GM12878 (cell line): ENCODE results near the gene ARCN1. TPM values are rescaled to one million over a fixed set of nuclear protein-coding genes. Genes with fewer than 3 reads are reported as not detected.

Experiments used
- ATAC-seq: fragments of 200-7000 bp; cut with Tn5 transposase; 3 replicates; pipeline ENCODE4 v1.9.1; 2020; ENCODE audit warnings: mild to moderate bottlenecking, moderate library complexity
- BruUV-seq: library from RNA; stranded (reverse); fragments of 400-500 nt; replicated peaks from 2 replicates; lab custom pipeline; 2021; lab: Mats Ljungman, UMichigan
- CTCF ChIA-PET: fragments of 300-600 bp; sonication (Branson Sonifier 250); formaldehyde crosslinking; extraction: SDS; loops from one replicate; lab custom pipeline; 2021; ENCODE audit warnings: inconsistent platforms; lab: Yijun Ruan, JAX
- POLR2A ChIA-PET: fragments of 350-600 bp; formaldehyde crosslinking; extraction: SDS; loops from one replicate; lab custom pipeline; 2021; ENCODE audit warnings: inconsistent platforms; lab: Charles Lee
- RAD21 ChIA-PET: fragments of 300-600 bp; sonication (Branson Sonifier 250); formaldehyde crosslinking; loops from one replicate; lab custom pipeline; 2023; ENCODE audit warnings: antibody characterized with exemption; ENCODE audit not compliant: unreplicated experiment; lab: Charles Lee
- SMC1A ChIA-PET: fragments of 300-600 bp; sonication (Branson Sonifier 250); formaldehyde crosslinking; loops from one replicate; lab custom pipeline; 2023; ENCODE audit not compliant: unreplicated experiment, uncharacterized antibody; lab: Charles Lee
- DNase-seq: peaks from one replicate; pipeline ENCODE4 v3.0.0-alpha.2; 2011; ENCODE audit warnings: low read depth, low spot score
- FAIRE-seq: peaks from 3 replicates; lab custom pipeline; 2011; peaks lifted over from hg19 to GRCh38; lab: Jason Lieb, UNC
- H2AFZ ChIP-seq: 2 replicates; pipeline ENCODE4 v1.6.0; 2011; ENCODE audit warnings: low read depth, low read length, control low read depth; ENCODE audit not compliant: control insufficient read depth
- H3K27ac ChIP-seq: 2 replicates; pipeline ENCODE4 v1.5.1; 2011; ENCODE audit warnings: control low read depth; ENCODE audit not compliant: control insufficient read depth, insufficient read depth
- H3K27me3 ChIP-seq, 2 experiments: replicated peaks in 1 of 2; 2 replicates each; pipeline versions ENCODE4 v1.6.0 to v1.6.1; 2011; ENCODE audit warnings: low read length in 1 of 2; ENCODE audit not compliant: control insufficient read depth in 2 of 2, insufficient read depth in 2 of 2
- H3K36me3 ChIP-seq, 2 experiments: 2 replicates each; pipeline ENCODE4 v1.5.1; 2011; ENCODE audit warnings: low read length in 1 of 2; ENCODE audit not compliant: control insufficient read depth in 2 of 2, insufficient read depth in 2 of 2
- H3K4me1 ChIP-seq: 2 replicates; pipeline ENCODE4 v1.6.1; 2011; ENCODE audit warnings: mild to moderate bottlenecking, low read length, moderate library complexity, mixed read lengths; ENCODE audit not compliant: control insufficient read depth, insufficient read depth
- H3K4me2 ChIP-seq: 2 replicates; pipeline ENCODE4 v1.6.0; 2011; ENCODE audit warnings: control low read depth; ENCODE audit not compliant: control insufficient read depth, insufficient read depth
- H3K4me3 ChIP-seq: fragments of 200-600 bp; sonication (generic); 2 replicates; pipeline ENCODE4 v1.5.1; 2016
- H3K79me2 ChIP-seq: 2 replicates; pipeline ENCODE4 v1.6.0; 2011; ENCODE audit warnings: low read length; ENCODE audit not compliant: control insufficient read depth, insufficient read depth
- H3K9ac ChIP-seq: 2 replicates; pipeline ENCODE4 v1.8.0; 2011; ENCODE audit warnings: low read length, control low read depth, mixed read lengths; ENCODE audit not compliant: control insufficient read depth, insufficient read depth
- H3K9me3 ChIP-seq: replicated peaks from 3 replicates; pipeline ENCODE4 v1.5.1; 2011; ENCODE audit warnings: mild to moderate bottlenecking, low read length; ENCODE audit not compliant: control insufficient read depth, insufficient read depth
- H4K20me1 ChIP-seq: 2 replicates; pipeline ENCODE4 v1.6.0; 2011; ENCODE audit not compliant: control insufficient read depth, insufficient read depth
- ASH2L ChIP-seq: fragments of 300-600, 200-600 bp; sonication (generic); IDR thresholded peaks from 2 replicates; pipeline ENCODE4 v1.6.1; 2017; ENCODE audit warnings: low read depth, mild to moderate bottlenecking, borderline replicate concordance
- BCL11A ChIP-seq: IDR thresholded peaks from 2 replicates; pipeline ENCODE4 v1.6.1; 2011; ENCODE audit warnings: low read depth, low read length
- DPF2 ChIP-seq: fragments of 450-650 bp; IDR thresholded peaks from 2 replicates; pipeline ENCODE4 v1.6.1; 2017; ENCODE audit warnings: mild to moderate bottlenecking
- GABPA ChIP-seq: IDR thresholded peaks from 2 replicates; pipeline ENCODE4 v1.6.1; 2014; ENCODE audit warnings: antibody characterized with exemption, low read depth, mild to moderate bottlenecking, inconsistent platforms
- KDM1A ChIP-seq: fragments of 200-600 bp; sonication (generic); IDR thresholded peaks from 2 replicates; pipeline ENCODE4 v1.6.1; 2016; ENCODE audit warnings: borderline replicate concordance
- NBN ChIP-seq: fragments of 450-650 bp; IDR thresholded peaks from 2 replicates; pipeline ENCODE4 v1.6.1; 2016
- PKNOX1 ChIP-seq: fragments of 450-650 bp; IDR thresholded peaks from 2 replicates; pipeline ENCODE4 v1.6.1; 2016; ENCODE audit warnings: mild to moderate bottlenecking
- RAD21 ChIP-seq: IDR thresholded peaks from 2 replicates; pipeline ENCODE4 v1.6.1; 2011; ENCODE audit warnings: mild to moderate bottlenecking, low read depth, low read length, moderate library complexity; ENCODE audit not compliant: insufficient read depth
- SIX5 ChIP-seq: IDR thresholded peaks from 2 replicates; pipeline ENCODE4 v1.6.1; 2011; ENCODE audit warnings: mild to moderate bottlenecking, low read depth, low read length, moderate library complexity; ENCODE audit not compliant: severe bottlenecking
- SKIL ChIP-seq: fragments of 450-650 bp; IDR thresholded peaks from 2 replicates; pipeline ENCODE4 v1.6.1; 2017; ENCODE audit warnings: mild to moderate bottlenecking, low read depth, inconsistent platforms; ENCODE audit not compliant: poor library complexity, severe bottlenecking
- WRNIP1 ChIP-seq: IDR thresholded peaks from 2 replicates; pipeline ENCODE4 v1.6.1; 2011; ENCODE audit warnings: low read depth, low read length, improper control_type of control experiment, borderline replicate concordance
- YBX1 ChIP-seq: fragments of 450-650 bp; IDR thresholded peaks from 2 replicates; pipeline ENCODE4 v1.6.1; 2016; ENCODE audit warnings: antibody characterized with exemption
- ZBTB11 ChIP-seq: fragments of 450-650 bp; formaldehyde crosslinking; IDR thresholded peaks from 2 replicates; pipeline ENCODE4 v1.5.0; 2022; ENCODE audit warnings: mild to moderate bottlenecking, missing genetic modification characterization
- ZNF24 ChIP-seq: fragments of 450-650 bp; IDR thresholded peaks from 2 replicates; pipeline ENCODE4 v1.6.1; 2017; ENCODE audit warnings: antibody characterized with exemption, mild to moderate bottlenecking
- WGBS: methylation state at CpG from one replicate; pipeline ENCODE4 v1.1.6; 2016; ENCODE audit warnings: low lambda C conversion rate; ENCODE audit not compliant: insufficient replicate concordance, insufficient coverage; ENCODE audit errors: missing lambda C conversion rate; 5-methylcytosine and 5-hydroxymethylcytosine counted together
- in situ Hi-C: fragments of 300-500 bp; cut with MboI; formaldehyde crosslinking; loops from 9 replicates; pipeline ENCODE4 v1.14.3; 2018; ENCODE audit warnings: mixed read lengths
- intact Hi-C: fragments of 100-400 bp; cut with micrococcal nuclease; formaldehyde crosslinking; loops from one replicate; pipeline ENCODE4 v1.14.2; 2022; ENCODE audit not compliant: unreplicated experiment
- polyA plus RNA-seq, 11 experiments: library from polyadenylated mRNA; depleted of rRNA in 4 of 11; unstranded in 6 of 11; stranded (reverse) in 5 of 11; fragments of >200 nt; fragmentation: Nextera tagmentation in 4 of 11; fragmentation: Illumina TruSeq in 1 of 11; extraction: Ambion mirVana in 4 of 11; extraction: Trizol in 1 of 11; gene quantifications; 1 replicate in 1 of 11; 2 replicates in 10 of 11; pipeline versions ENCODE4 v1.2.1 to v1.2.3, GENCODE V29; 2011 to 2016; ENCODE audit warnings: inconsistent platforms in 2 of 11, missing spikeins in 2 of 11, low read depth in 1 of 11
- total RNA-seq, 4 experiments: library from RNA; depleted of rRNA in 3 of 4; stranded (reverse); fragments of >200 nt in 3 of 4; fragmentation: Illumina TruSeq in 1 of 4; extraction: Trizol in 1 of 4; gene quantifications; 2 replicates each; pipeline versions ENCODE4 v1.2.1 to v1.2.3, GENCODE V29; 2013 to 2021
- TF ChIP-seq, protein P1 (sequence below): IDR thresholded peaks from 2 replicates; pipeline ENCODE4 v1.6.1; 2011; ENCODE audit warnings: mild to moderate bottlenecking, low read depth, low read length, moderate library complexity; ENCODE audit not compliant: insufficient replicate concordance

The ARCN1 gene
- total and polyA plus RNA-seq, 10 of the 15 experiments (the other 5 are each of a cell fraction or from before 2014, with no cell fraction given) = 33.3 to 172 (median 106) TPM

DNA sequence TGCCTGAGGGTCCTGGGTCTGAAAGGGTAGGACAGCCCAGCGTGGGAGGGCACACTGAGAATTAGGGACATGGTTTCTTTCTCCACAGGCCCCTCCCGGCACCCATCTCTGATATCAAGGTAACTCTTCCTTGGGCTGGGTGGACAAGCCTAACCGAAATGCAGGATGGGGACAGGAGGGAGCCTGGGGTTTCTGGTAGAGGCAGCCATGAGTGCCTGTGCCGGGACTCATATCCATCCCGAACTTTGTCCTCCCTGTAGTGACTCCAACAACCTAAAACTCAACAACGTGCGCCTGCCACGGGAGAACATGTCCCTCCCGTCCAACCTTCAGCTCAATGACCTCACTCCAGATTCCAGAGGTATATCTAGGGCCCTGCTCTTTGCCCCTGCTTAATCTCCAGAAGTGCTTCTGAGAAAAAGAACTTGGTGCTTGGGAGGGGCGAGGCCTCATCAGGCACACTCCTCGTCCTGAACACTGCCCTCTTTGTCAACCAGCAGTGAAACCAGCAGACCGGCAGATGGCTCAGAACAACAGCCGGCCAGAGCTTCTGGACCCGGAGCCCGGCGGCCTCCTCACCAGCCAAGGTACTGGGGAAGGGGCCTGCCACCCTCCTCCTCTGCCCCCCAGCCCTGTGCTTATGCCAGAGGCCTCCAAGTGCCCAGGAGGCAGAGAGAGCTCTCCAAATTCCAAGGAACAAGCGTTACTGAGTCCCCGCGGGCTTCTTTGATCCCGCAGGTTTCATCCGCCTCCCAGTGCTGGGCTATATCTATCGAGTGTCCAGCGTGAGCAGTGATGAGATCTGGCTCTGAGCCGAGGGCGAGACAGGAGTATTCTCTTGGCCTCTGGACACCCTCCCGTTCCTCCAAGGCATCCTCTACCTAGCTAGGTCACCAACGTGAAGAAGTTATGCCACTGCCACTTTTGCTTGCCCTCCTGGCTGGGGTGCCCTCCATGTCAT is 38.2 kb upstream of the ARCN1 start:
- RAD21 ChIA-PET = no interaction called here
- 73% methylated on average over 26 of the region's 27 CpGs for WGBS
- Histone ChIP-seq H3K27ac (no peak overlapping the region), H4K20me1 (no peaks in the 10 kb centered on the region; the same call in 1 of the 2 replicates), H2AFZ (no peak overlapping the region), H3K79me2 (no peaks in the 10 kb centered on the region), H3K9me3 (no peaks in the 10 kb centered on the region), H3K27me3 (no peaks in the 10 kb centered on the region), H3K4me2 (no peak overlapping the region), H3K4me1 (0 out of 2 replicates have a peak, but pooled peaks cover 3% of the 10 kb centered on the region), H3K4me3 (no peak overlapping the region), H3K9ac (no peak overlapping the region), H3K36me3 (no peaks in the 10 kb centered on the region)
- intact Hi-C loops (loop anchor here (5.0 kb wide), 1 partner anchor 33 kb away; the partner anchor contains the start of gene IFT46), in situ Hi-C loops (no loop called here)
- no peak for TF ChIP-seq BCL11A
- TF ChIP-seq PKNOX1 = no peak
- TF ChIP-seq SIX5 = no peak
- TF ChIP-seq GABPA = no peak
- no peak for TF ChIP-seq ZNF24
- TF ChIP-seq RAD21 = no peak
- no peak for TF ChIP-seq SKIL
- no peak for TF ChIP-seq KDM1A
- TF ChIP-seq ASH2L = no peak
- TF ChIP-seq YBX1 = no peak
- TF ChIP-seq DPF2 = no peak
- TF ChIP-seq NBN = no peak
- TF ChIP-seq, protein P1, sequence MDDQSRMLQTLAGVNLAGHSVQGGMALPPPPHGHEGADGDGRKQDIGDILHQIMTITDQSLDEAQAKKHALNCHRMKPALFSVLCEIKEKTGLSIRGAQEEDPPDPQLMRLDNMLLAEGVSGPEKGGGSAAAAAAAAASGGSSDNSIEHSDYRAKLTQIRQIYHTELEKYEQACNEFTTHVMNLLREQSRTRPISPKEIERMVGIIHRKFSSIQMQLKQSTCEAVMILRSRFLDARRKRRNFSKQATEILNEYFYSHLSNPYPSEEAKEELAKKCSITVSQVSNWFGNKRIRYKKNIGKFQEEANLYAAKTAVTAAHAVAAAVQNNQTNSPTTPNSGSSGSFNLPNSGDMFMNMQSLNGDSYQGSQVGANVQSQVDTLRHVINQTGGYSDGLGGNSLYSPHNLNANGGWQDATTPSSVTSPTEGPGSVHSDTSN = no peak
- no peak for TF ChIP-seq ZBTB11 (CRISPR knock-in tag)
- no peak for TF ChIP-seq WRNIP1
- POLR2A ChIA-PET = no interaction called here
- no TSS peak for BruUV-seq
- DNase-seq (no peak), FAIRE-seq (no peak), ATAC-seq (no peak)
- CTCF ChIA-PET = no interaction called here
- SMC1A ChIA-PET = no interaction called here
